Hepatocyte (in vitro differentiated cells): ENCODE data around the gene TM4SF20.
"Not testable (repeated sequence)": the region's sequence is repeated elsewhere in the genome, so short reads cannot be mapped to it uniquely, and the experiment has no call there.

ENCODE experiments used
- EZH2 ChIP-seq: fragments of 200-600 bp; sonication (generic); IDR thresholded peaks from 2 replicates; pipeline ENCODE4 v1.6.1; 2016; ENCODE audit warnings: antibody characterized with exemption, mild to moderate bottlenecking, borderline replicate concordance
- EZH2phosphoT487 ChIP-seq: fragments of 200-600 bp; sonication (generic); IDR thresholded peaks from one replicate; pipeline ENCODE4 v1.6.1; 2018; ENCODE audit warnings: antibody characterized with exemption, mild to moderate bottlenecking, low read depth, moderate library complexity; ENCODE audit not compliant: unreplicated experiment, severe bottlenecking
- TF ChIP-seq, protein P1 (sequence below): fragments of 200-600 bp; sonication (generic); IDR thresholded peaks from 2 replicates; pipeline ENCODE4 v1.5.1; 2016; ENCODE audit warnings: antibody characterized with exemption, mild to moderate bottlenecking; ENCODE audit not compliant: poor library complexity

DNA sequence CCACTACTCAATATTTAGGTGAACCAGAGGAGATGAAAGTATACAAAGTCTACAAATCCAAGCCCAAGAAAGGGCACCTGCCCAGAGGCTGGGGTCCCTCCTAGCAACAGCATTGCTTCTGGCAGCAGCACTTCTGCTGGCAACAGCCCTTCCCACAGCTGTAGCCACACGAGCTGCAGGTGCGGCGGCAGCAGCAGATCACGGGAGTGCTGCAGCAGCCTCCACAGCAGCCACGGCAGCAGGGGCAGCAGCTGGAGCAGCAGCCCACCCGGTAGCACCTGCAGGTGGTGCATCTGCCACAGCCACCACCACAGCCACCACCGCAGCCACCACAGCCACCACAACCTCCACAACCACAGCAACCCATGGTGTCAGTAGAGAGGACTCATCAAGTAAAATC, 8.5 kb upstream of the TM4SF20 start, which contains the start of gene SCYGR1:
- TF ChIP-seq, protein P1, sequence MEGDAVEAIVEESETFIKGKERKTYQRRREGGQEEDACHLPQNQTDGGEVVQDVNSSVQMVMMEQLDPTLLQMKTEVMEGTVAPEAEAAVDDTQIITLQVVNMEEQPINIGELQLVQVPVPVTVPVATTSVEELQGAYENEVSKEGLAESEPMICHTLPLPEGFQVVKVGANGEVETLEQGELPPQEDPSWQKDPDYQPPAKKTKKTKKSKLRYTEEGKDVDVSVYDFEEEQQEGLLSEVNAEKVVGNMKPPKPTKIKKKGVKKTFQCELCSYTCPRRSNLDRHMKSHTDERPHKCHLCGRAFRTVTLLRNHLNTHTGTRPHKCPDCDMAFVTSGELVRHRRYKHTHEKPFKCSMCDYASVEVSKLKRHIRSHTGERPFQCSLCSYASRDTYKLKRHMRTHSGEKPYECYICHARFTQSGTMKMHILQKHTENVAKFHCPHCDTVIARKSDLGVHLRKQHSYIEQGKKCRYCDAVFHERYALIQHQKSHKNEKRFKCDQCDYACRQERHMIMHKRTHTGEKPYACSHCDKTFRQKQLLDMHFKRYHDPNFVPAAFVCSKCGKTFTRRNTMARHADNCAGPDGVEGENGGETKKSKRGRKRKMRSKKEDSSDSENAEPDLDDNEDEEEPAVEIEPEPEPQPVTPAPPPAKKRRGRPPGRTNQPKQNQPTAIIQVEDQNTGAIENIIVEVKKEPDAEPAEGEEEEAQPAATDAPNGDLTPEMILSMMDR, result not testable (repeated sequence)
- not testable (repeated sequence) for TF ChIP-seq EZH2phosphoT487, EZH2
